Endothelial cell of umbilical vein (primary cell): ENCODE measurements around the gene KIAA1671. TPM values are rescaled to one million over a fixed set of nuclear protein-coding genes. Genes with fewer than 3 reads are reported as not detected.

Experiments
- BruUV-seq: library from RNA; stranded (reverse); fragments of 400-500 nt; replicated peaks from 2 replicates; lab custom pipeline; 2021; lab: Mats Ljungman, UMichigan
- CTCF ChIA-PET: fragments of 300-600, 350-600 bp; sonication (Branson Sonifier 250); formaldehyde crosslinking; loops from one replicate; lab custom pipeline; 2021; ENCODE audit warnings: antibody characterized with exemption, inconsistent platforms; lab: Charles Lee
- POLR2A ChIA-PET: fragments of 300-600, 350-600 bp; sonication (Branson Sonifier 250); formaldehyde crosslinking; loops from one replicate; lab custom pipeline; 2021; ENCODE audit warnings: antibody characterized with exemption, inconsistent platforms; lab: Charles Lee
- DNase-seq: peaks from one replicate; pipeline ENCODE4 v3.0.0-alpha.2; 2011; ENCODE audit warnings: low read depth, low spot score
- FAIRE-seq: peaks from 2 replicates; lab custom pipeline; 2011; peaks lifted over from hg19 to GRCh38; lab: Jason Lieb, UNC
- H2AFZ ChIP-seq: 2 replicates; pipeline ENCODE4 v1.6.0; 2012; ENCODE audit warnings: low read depth, low read length, control low read depth, inconsistent platforms
- H3K27ac ChIP-seq: 2 replicates; pipeline ENCODE4 v1.5.1; 2011; ENCODE audit warnings: low read depth, mild to moderate bottlenecking, control low read depth, low read length, moderate library complexity; ENCODE audit not compliant: insufficient read depth
- H3K27me3 ChIP-seq, 2 experiments: 2 replicates each; pipeline versions ENCODE4 v1.6.0 to v1.6.1; 2011; ENCODE audit warnings: low read length in 2 of 2, mixed read lengths in 1 of 2; ENCODE audit not compliant: control insufficient read depth in 2 of 2, insufficient read depth in 2 of 2
- H3K36me3 ChIP-seq, 2 experiments: 2 replicates in 1 of 2; 3 replicates in 1 of 2; pipeline ENCODE4 v1.5.1; 2011; ENCODE audit warnings: low read length in 2 of 2, mild to moderate bottlenecking in 1 of 2, moderate library complexity in 1 of 2; ENCODE audit not compliant: control insufficient read depth in 2 of 2, insufficient read depth in 2 of 2; ENCODE audit errors: extremely low read depth in 1 of 2
- H3K4me1 ChIP-seq: 3 replicates; pipeline ENCODE4 v1.5.1; 2011; ENCODE audit warnings: mild to moderate bottlenecking, low read length; ENCODE audit not compliant: control insufficient read depth, insufficient read depth; ENCODE audit errors: extremely low read depth
- H3K4me2 ChIP-seq: 2 replicates; pipeline ENCODE4 v1.6.1; 2011; ENCODE audit warnings: low read length, control low read depth, mixed read lengths; ENCODE audit not compliant: insufficient read depth
- H3K4me3 ChIP-seq, 3 experiments: fragments of 200-600 bp in 1 of 3; sonication (generic), shearing (Covaris generic) in 1 of 3; replicated peaks in 1 of 3; 2 replicates each; pipeline ENCODE4 v1.5.1; 2011 to 2016; ENCODE audit warnings: control low read depth in 3 of 3, low read length in 3 of 3, mild to moderate bottlenecking in 2 of 3, inconsistent platforms in 1 of 3, low read depth in 1 of 3, moderate library complexity in 1 of 3; ENCODE audit not compliant: insufficient read depth in 1 of 3
- H3K79me2 ChIP-seq: 2 replicates; pipeline ENCODE4 v1.6.0; 2012; ENCODE audit warnings: low read length, inconsistent platforms; ENCODE audit not compliant: control insufficient read depth, insufficient read depth
- H3K9ac ChIP-seq: replicated peaks from 2 replicates; pipeline ENCODE3; 2011; ENCODE audit warnings: low read length, control low read depth; ENCODE audit not compliant: insufficient read depth; ENCODE audit errors: extremely low read depth
- H3K9me1 ChIP-seq: replicated peaks from 3 replicates; pipeline ENCODE4 v1.6.0; 2011; ENCODE audit warnings: mild to moderate bottlenecking, low read length; ENCODE audit not compliant: control insufficient read depth, insufficient read depth; ENCODE audit errors: extremely low read depth
- H3K9me3 ChIP-seq: replicated peaks from 2 replicates; pipeline ENCODE4 v1.5.1; 2012; ENCODE audit warnings: low read length, inconsistent platforms; ENCODE audit not compliant: control insufficient read depth, insufficient read depth
- H4K20me1 ChIP-seq: replicated peaks from 2 replicates; pipeline ENCODE3; 2011; ENCODE audit warnings: mild to moderate bottlenecking, low read length; ENCODE audit not compliant: control insufficient read depth, insufficient read depth; ENCODE audit errors: extremely low read depth
- CTCF ChIP-seq, 2 donors: IDR thresholded peaks; 1 replicate in 1 of 2; 2 replicates in 1 of 2; pipeline ENCODE4 v1.5.1; 2011; ENCODE audit warnings: low read length in 2 of 2, mild to moderate bottlenecking in 2 of 2, moderate library complexity in 2 of 2, control low read depth in 1 of 2, inconsistent platforms in 1 of 2, low read depth in 1 of 2; ENCODE audit not compliant: insufficient read depth in 1 of 2; ENCODE audit errors: extremely low read depth in 1 of 2
- EZH2 ChIP-seq: IDR thresholded peaks from 2 replicates; pipeline ENCODE4 v1.6.1; 2012; ENCODE audit warnings: borderline replicate concordance, low read depth, mild to moderate bottlenecking, moderate library complexity, low read length, inconsistent platforms; ENCODE audit not compliant: severe bottlenecking
- FOS ChIP-seq: IDR thresholded peaks from 2 replicates; pipeline ENCODE4 v1.6.1; 2011; ENCODE audit warnings: mild to moderate bottlenecking, low read length, moderate library complexity, borderline replicate concordance; ENCODE audit not compliant: insufficient read depth
- GATA2 ChIP-seq: IDR thresholded peaks from 2 replicates; pipeline ENCODE4 v1.7.0; 2011; ENCODE audit warnings: low read depth, mild to moderate bottlenecking, moderate library complexity, mixed read lengths, low read length; ENCODE audit not compliant: insufficient read length, insufficient read depth
- JUN ChIP-seq: IDR thresholded peaks from 2 replicates; pipeline ENCODE4 v1.6.1; 2011; ENCODE audit warnings: borderline replicate concordance, low read depth; ENCODE audit not compliant: insufficient read length, insufficient read depth
- MAX ChIP-seq: IDR thresholded peaks from 2 replicates; pipeline ENCODE4 v1.6.1; 2011; ENCODE audit not compliant: insufficient read depth, insufficient read length
- MYC ChIP-seq: IDR thresholded peaks from one replicate; pipeline ENCODE4 v1.6.1; 2011; ENCODE audit warnings: mild to moderate bottlenecking, low read depth, low read length
- POLR2A ChIP-seq: IDR thresholded peaks from 2 replicates; pipeline ENCODE4 v1.6.1; 2012; ENCODE audit warnings: low read depth, mild to moderate bottlenecking, control low read depth, low read length
- POLR2AphosphoS5 ChIP-seq: IDR thresholded peaks from 2 replicates; pipeline ENCODE4 v1.6.1; 2012; ENCODE audit warnings: low read depth, mild to moderate bottlenecking, control low read depth, low read length, moderate library complexity; ENCODE audit not compliant: insufficient read depth
- dilution Hi-C: fragments of 300-500 bp; cut with MboI; formaldehyde crosslinking; loops from one replicate; pipeline ENCODE4 v1.15.0; 2019; ENCODE audit warnings: low sequenced_read_pairs; ENCODE audit not compliant: extremely low pct_ligation_motif_present
- intact Hi-C: fragments of 100-400 bp; cut with micrococcal nuclease; formaldehyde crosslinking; loops from one replicate; pipeline ENCODE4 v1.10.0; 2022
- polyA plus RNA-seq, 4 experiments: library from polyadenylated mRNA; depleted of rRNA in 3 of 4; stranded (reverse) in 3 of 4; unstranded in 1 of 4; fragments of >200 nt; gene quantifications; 2 replicates each; pipeline versions ENCODE4 v1.2.1 to v1.2.3, GENCODE V29; 2011 to 2012; ENCODE audit warnings: missing spikeins in 1 of 4
- total RNA-seq: library from RNA; stranded (reverse); gene quantifications from 2 replicates; pipeline ENCODE4 v1.2.3, GENCODE V29; 2021

Gene KIAA1671
- total and polyA plus RNA-seq, 2 donors (not counting 3 experiments of a cell fraction or from before 2014, with no cell fraction given), result 23.1 to 85.1 TPM

DNA sequence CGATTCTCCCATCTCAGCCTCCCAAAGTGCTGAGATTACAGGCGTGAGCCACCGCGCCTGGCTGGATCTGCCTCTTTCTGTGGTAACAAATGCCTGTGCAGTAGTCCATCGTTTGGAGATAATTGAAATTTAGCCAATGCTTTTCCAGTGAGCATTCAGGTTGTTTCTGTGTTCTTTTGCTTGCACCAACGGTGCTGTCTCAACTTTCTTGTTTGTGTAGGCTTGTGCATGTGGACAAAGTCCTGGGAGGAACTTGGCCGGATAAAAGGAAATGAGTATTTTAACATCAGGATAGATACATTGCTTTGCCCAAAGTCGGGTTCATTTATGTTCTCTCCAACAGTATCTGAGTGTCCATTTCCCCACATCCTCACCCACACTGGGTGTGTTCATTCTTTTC lies 85.7 kb downstream of the KIAA1671 start:
- DNase-seq (no peak), FAIRE-seq (no peak)
- no peaks in the 10 kb centered on the region for H3K9me3 ChIP-seq
- H2AFZ ChIP-seq, result no peak overlapping the region
- intact Hi-C loops (no loop called here), dilution Hi-C loops (no loop called here)
- ChIA-PET CTCF (interaction anchor here (7.1 kb wide), 1 partner anchor 11 kb away, joined by 33 read pairs; no protein-coding TSS in a partner anchor), POLR2A (no interaction called here)
- H3K4me1 ChIP-seq, result no peaks in the 10 kb centered on the region
- no peaks in the 10 kb centered on the region for H3K9me1 ChIP-seq
- no peaks in the 10 kb centered on the region for H4K20me1 ChIP-seq
- H3K4me2 ChIP-seq, result no peak overlapping the region
- H3K79me2 ChIP-seq, result no peaks in the 10 kb centered on the region
- TF ChIP-seq EZH2 (no peak), FOS (no peak), CTCF (IDR thresholded peaks at IDR 0.05; ENCODE audit: extremely low read depth in 1 of 2, insufficient read depth in 1 of 2, low read depth in 1 of 2, low read length in 2 of 2) (no peak), MYC (no peak), JUN (no peak), POLR2A (no peak)
- no peak overlapping the region for H3K4me3 ChIP-seq
- BruUV-seq, result no TSS peak
- no peak overlapping the region for H3K9ac ChIP-seq
- H3K27me3 ChIP-seq, result no peaks in the 10 kb centered on the region
- no peak overlapping the region for H3K27ac ChIP-seq
- peaks cover 0 to 9% of the 10 kb centered on the region in 2 experiments for H3K36me3 ChIP-seq

DNA sequence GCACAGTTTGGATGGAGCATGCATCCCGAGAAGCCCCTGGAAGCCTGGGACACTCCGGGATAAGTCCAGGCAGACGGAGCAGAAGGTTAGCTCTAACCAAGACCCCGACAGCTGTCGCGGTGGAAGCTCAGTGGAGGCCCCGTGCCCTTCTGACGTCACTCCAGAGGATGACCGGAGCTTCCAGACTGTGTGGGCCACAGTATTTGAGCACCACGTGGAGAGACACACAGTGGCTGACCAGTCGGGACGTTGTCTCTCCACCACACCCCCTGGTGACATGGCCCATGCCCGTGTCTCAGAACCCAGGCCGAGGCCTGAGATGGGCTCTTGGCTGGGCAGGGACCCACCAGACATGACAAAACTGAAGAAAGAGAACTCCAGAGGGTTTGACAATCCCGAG lies 86.3 kb downstream of the KIAA1671 start:
- no peaks in the 10 kb centered on the region for H3K79me2 ChIP-seq
- no peak for TF ChIP-seq POLR2A
- no peak for TF ChIP-seq POLR2AphosphoS5
- TF ChIP-seq EZH2, result no peak
- TF ChIP-seq MAX, result no peak
- no peak for TF ChIP-seq GATA2
- H3K9me3 ChIP-seq, result no peaks in the 10 kb centered on the region
- H3K4me3 ChIP-seq, result no peak overlapping the region
- intact Hi-C loops, result no loop called here
- POLR2A ChIA-PET, result no interaction called here
- no peaks in the 10 kb centered on the region for H4K20me1 ChIP-seq
- H3K9ac ChIP-seq, result no peak overlapping the region
- H3K4me1 ChIP-seq, result no peaks in the 10 kb centered on the region
- H3K27me3 ChIP-seq, result no peaks in the 10 kb centered on the region
- DNase-seq, result no peak
- no peak for FAIRE-seq
- no TSS peak for BruUV-seq
- peaks cover 0 to 10% of the 10 kb centered on the region in 2 experiments for H3K36me3 ChIP-seq
- no peaks in the 10 kb centered on the region for H3K9me1 ChIP-seq
- H2AFZ ChIP-seq, result no peak overlapping the region
- no peak overlapping the region for H3K4me2 ChIP-seq
- dilution Hi-C loops, result no loop called here
- CTCF ChIA-PET, result interaction anchor here (7.1 kb wide), 1 partner anchor 11 kb away, joined by 33 read pairs; no protein-coding TSS in a partner anchor
- H3K27ac ChIP-seq, result no peak overlapping the region
